Vagina (tissue), 2 donors: ENCODE measurements around the gene TBX3.

ENCODE experiments used
- CTCF ChIP-seq, 3 experiments: fragments of 450-650 bp in 2 of 3; fragments of 200-600 bp in 1 of 3; sonication (generic) in 1 of 3; IDR thresholded peaks; one replicate each; pipeline ENCODE4 v1.5.1; 2017 to 2019; ENCODE audit warnings: antibody characterized with exemption in 3 of 3, mild to moderate bottlenecking in 2 of 3, moderate library complexity in 2 of 3
- POLR2A ChIP-seq, 2 donors: fragments of 450-650 bp; IDR thresholded peaks; one replicate each; pipeline ENCODE4 v1.6.1; 2017; ENCODE audit warnings: antibody characterized with exemption in 2 of 2, mild to moderate bottlenecking in 2 of 2, moderate library complexity in 2 of 2
- POLR2AphosphoS5 ChIP-seq, 2 donors: sonication (generic); formaldehyde crosslinking; IDR thresholded peaks; one replicate each; pipeline ENCODE4 v1.9.0; 2017; ENCODE audit warnings: antibody characterized with exemption in 2 of 2, mild to moderate bottlenecking in 2 of 2, low read depth in 1 of 2; ENCODE audit not compliant: insufficient read depth in 1 of 2

- TF ChIP-seq POLR2A (IDR thresholded peaks at IDR 0.05) (no peak), POLR2AphosphoS5 (IDR thresholded peaks at IDR 0.05; ENCODE audit: insufficient read depth in 1 of 2, low read depth in 1 of 2) (no peak), CTCF (IDR thresholded peaks at IDR 0.05) (no peak)
Measured at GRCh38 chr12:114696443-114697242, 12.7 kb upstream of the TBX3 start.
